A673 (cell line): ENCODE measurements around the gene ZNF335.

Source experiments
- CTCF ChIP-seq: fragments of 300-800, 200-600 bp; sonication (generic); conservative IDR thresholded peaks from 2 replicates; pipeline ENCODE4 v1.5.1; 2017; ENCODE audit warnings: low read depth, mild to moderate bottlenecking, antibody characterized with exemption, low read length, moderate library complexity, mixed read lengths
- EZH2 ChIP-seq: fragments of 200-600 bp; sonication (generic); IDR thresholded peaks from 2 replicates; pipeline ENCODE4 v1.6.1; 2017; ENCODE audit warnings: borderline replicate concordance, low read depth, mild to moderate bottlenecking, mixed read lengths, antibody characterized with exemption, low read length; ENCODE audit not compliant: poor library complexity, severe bottlenecking

- no peak for TF ChIP-seq CTCF
- no peak for TF ChIP-seq EZH2
Observed at GRCh38 chr20:45974896-45975565, 3.0 kb upstream of the ZNF335 start.
